H7 (cell line): Measurements from ENCODE around the gene ARL8B. TPM values are rescaled to one million over a fixed set of nuclear protein-coding genes. Genes with fewer than 3 reads are reported as not detected.
"Not testable (repeated sequence)": the region's sequence is repeated elsewhere in the genome, so short reads cannot be mapped to it uniquely, and the experiment has no call there.

Source experiments
- DNase-seq: peaks from one replicate; pipeline ENCODE4 v3.0.0; 2012
- H3K27me3 ChIP-seq: 2 replicates; pipeline ENCODE4 v1.6.0; 2011; ENCODE audit warnings: mild to moderate bottlenecking, low read length; ENCODE audit not compliant: control insufficient read depth, insufficient read depth
- H3K36me3 ChIP-seq: replicated peaks from 2 replicates; pipeline ENCODE4 v1.5.1; 2011; ENCODE audit warnings: low read length; ENCODE audit not compliant: control insufficient read depth, insufficient read depth
- H3K4me3 ChIP-seq: 2 replicates; pipeline ENCODE4 v1.5.1; 2011; ENCODE audit warnings: low read depth, mild to moderate bottlenecking, control low read depth, low read length, moderate library complexity; ENCODE audit not compliant: insufficient read depth
- total RNA-seq: library from RNA; depleted of rRNA; stranded (reverse); fragments of >200 nt; shearing (Covaris generic); gene quantifications from 2 replicates; pipeline ENCODE4 v1.2.3, GENCODE V29; 2014

ARL8B gene
- total RNA-seq, 1 experiment from 2014 or later, result 30.7 TPM

DNA sequence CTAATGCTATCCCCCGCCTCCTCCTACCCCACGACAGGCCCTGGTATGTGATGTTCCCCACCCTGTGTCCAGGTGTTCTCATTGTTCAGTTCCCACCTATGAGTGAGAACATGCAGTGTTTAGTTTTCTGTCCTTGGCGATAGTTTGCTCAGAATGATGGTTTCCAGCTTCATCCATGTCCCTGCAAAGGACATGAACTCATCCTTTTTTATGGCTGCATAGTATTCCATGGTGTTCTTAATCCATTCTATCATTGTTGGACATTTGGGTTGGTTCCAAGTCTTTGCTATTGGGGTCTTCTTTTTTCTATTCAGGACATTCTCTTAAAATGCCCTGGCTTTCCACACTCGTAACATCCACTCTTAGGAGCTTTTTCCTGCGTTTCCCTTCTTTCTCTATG lies 25.1 kb downstream of the ARL8B start:
- DNase-seq, H3K4me3 ChIP-seq, H3K36me3 ChIP-seq, H3K27me3 ChIP-seq: not testable (repeated sequence)

DNA sequence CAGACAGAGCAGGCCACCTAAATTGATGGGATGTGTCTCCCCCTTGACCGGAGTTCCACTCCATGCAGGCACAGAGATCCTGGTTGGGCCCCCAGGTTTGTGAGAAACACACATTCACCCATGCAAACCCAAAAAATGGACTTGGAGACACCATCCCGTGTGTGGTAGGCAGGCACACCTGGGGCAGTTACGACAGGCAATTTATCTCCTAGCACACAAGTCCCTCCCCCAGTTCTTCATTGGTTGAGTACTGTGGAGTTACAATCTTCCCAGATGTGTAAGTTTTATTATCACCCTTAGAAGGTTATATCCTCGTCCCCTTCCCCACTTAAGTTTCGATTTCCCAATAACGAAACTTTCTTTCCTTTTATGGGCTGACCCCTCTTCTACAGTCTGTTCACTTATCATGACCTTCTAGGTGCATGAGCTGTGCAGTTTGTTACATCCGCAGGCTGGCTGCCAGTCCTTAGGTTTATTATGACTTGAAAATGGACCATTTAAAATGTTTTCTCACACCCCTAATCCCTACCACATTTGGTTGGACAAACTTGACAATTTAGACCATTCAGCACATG lies 27.3 kb downstream of the ARL8B start:
- no peaks in the 10 kb centered on the region for H3K36me3 ChIP-seq
- H3K27me3 ChIP-seq, result no peaks in the 10 kb centered on the region
- no peak for DNase-seq
- H3K4me3 ChIP-seq, result no peak overlapping the region

DNA sequence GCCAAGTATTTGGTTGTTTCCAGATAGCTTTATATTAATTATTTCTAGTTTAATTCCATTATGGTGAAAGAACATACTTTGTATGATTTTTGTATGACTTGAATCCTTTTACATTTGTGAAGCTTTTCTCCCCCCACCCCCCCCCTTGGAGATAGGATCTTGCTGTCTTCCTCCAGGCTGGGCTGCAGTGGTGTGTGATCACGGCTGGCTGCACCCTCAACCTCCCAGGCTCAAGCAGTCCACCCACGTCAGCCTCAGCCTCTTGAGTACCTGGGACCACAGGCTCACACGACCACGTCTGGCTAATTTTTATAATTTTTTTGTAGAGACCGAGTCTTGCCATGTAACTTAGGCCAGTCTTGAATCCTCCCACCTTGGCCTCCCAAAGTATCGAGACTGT lies 29.5 kb downstream of the ARL8B start:
- Histone ChIP-seq H3K27me3 (no peaks in the 10 kb centered on the region), H3K4me3 (no peak overlapping the region), H3K36me3 (no peaks in the 10 kb centered on the region)
- no peak for DNase-seq

DNA sequence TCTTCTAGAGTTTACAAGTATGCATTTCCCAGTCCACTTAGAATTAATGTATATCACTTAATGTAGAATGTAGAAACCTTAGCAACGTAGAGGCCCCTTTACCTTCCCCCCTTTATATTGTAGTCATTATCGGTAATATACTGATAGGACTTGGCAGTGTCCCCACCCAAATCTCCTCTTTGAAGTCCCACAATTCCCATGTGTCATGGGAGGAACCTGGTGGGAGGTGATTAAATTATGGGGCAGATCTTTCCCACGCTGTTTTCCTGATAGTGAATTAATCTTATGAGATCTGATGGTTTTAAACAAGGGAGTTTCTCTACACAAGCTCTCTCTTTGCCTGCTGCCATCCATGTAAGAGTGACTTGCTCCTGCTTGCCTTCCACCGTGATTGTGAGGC lies 31.0 kb downstream of the ARL8B start:
- Histone ChIP-seq H3K27me3 (no peaks in the 10 kb centered on the region), H3K4me3 (no peak overlapping the region), H3K36me3 (no peaks in the 10 kb centered on the region)
- no peak for DNase-seq

DNA sequence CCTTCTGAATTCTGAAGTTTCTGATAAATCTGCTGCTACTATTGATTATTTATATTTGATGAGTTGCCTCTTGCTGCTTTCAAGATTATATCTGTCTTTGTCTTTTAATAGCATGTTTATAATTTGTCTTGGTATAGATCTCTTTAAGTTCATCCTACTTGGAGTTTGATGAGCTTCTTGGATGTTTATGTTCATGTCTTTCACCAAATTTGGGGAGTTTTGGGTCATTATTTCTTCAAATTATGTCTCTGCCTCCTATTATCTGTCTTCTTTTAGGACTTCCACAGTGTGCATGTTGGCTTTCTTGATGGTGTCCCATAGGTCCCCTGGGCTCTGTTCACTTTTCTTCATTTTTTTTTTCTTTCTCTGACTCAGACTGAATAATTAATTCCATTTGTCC lies 33.1 kb downstream of the ARL8B start:
- Histone ChIP-seq H3K27me3 (no peaks in the 10 kb centered on the region), H3K4me3 (no peak overlapping the region), H3K36me3 (no peaks in the 10 kb centered on the region)
- DNase-seq, result no peak

DNA sequence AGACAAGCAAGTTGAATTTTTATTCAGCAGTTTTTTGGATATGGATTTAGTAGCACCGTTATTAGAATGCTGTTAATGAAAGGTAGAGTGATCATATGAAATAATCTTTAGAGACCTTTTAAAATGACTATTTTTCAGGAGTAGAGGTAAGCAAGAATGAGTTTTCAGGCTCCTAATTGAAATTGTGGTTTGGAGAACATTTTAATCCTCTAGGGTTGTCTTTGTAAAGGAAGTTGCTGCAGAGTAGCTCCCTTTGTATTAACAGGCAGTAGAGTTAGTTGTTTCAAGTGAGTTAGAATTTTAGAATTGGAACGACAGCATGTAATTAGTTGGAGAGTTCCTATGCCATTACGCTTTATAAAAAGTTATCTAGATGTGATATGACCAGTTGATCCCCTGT lies 38.2 kb downstream of the ARL8B start:
- DNase-seq, result no peak
- H3K36me3 ChIP-seq, result no peaks in the 10 kb centered on the region
- no peak overlapping the region for H3K4me3 ChIP-seq
- H3K27me3 ChIP-seq, result no peaks in the 10 kb centered on the region

DNA sequence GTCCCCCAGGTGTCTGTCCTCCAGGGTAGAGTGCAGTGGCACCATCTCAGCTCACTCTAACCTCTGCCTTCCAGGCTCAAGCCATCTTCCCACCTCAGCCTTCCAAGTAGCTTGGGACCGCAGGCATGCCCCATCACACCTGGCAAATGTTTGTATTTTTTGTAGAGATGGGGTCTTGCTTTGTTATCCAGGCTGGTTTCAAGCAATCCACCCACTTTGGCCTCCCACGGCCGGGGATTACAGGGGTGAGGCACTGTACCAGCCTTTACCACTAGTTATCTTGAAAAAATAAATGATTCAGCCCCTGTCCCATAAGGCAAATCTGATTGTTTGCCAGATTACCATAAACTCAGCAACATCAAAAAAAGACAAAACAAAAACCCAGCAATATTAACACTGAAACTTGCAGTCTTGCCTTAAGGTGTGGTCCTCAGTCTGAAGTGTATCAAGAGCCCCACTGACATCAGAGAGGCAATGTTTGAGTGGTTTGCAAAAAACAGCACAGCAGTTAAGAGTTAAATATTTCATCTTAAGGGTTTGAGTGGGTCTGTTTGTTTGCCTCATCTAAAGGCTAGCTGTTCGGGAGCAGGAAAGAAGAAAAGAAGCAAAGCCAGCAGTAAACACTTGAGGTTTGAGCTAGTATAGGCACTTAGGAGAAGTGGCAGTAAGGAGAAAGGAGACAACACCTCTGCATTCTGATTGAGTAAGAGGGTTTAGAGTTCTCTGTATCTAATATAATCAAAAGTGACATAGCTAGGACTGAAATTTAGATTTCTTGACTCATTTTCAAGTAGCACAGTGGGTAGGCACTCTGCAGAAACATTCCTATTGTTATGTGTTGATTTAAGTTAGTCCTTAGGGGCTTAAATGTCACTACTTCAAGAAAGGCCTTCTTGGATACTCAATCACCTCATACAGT lies 39.1 kb downstream of the ARL8B start:
- Histone ChIP-seq H3K36me3 (no peaks in the 10 kb centered on the region), H3K4me3 (no peak overlapping the region), H3K27me3 (no peaks in the 10 kb centered on the region)
- no peak for DNase-seq

DNA sequence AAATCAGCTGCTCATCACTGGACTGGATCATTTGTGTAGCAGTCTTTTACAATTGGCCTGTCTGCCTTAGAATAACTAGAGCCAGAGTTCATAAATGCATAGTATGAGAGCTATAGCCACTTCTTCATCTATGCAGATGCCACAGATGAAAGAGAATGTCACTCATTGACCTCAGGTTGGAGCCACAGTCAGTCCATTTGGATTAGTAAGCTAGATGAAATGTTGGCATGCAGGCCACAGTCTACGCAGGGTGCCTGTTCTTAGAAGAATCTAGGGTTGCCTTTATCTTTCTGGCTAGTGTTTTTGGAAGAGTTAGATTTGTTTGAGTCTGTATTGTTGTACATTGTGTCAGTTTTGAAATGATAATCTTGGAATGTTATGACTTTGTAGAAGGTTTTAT lies 40.0 kb downstream of the ARL8B start:
- no peak for DNase-seq
- no peaks in the 10 kb centered on the region for H3K27me3 ChIP-seq
- no peak overlapping the region for H3K4me3 ChIP-seq
- H3K36me3 ChIP-seq, result no peaks in the 10 kb centered on the region

DNA sequence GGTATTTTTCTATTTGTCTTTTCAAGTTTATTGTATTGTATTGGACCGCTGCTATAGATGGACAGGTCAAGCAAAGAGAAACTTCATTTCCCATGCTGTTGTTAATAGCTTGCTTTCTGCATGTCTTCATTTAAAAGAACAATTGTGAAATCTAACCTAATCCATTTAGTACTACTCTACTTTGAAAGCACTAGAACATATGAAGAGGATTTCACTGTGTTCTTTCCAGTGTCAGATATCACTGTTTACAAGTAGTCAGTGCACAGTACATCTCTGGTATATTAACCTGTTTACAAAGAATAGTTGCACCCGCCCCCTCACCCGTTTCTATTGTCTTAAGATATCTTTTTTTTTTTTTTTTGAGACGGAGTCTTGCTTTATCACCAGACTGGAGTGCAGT lies 43.6 kb downstream of the ARL8B start:
- no peak for DNase-seq
- H3K36me3 ChIP-seq, result no peaks in the 10 kb centered on the region; the same call in 1 of the 2 replicates
- H3K27me3 ChIP-seq, result no peaks in the 10 kb centered on the region
- H3K4me3 ChIP-seq, result no peak overlapping the region

DNA sequence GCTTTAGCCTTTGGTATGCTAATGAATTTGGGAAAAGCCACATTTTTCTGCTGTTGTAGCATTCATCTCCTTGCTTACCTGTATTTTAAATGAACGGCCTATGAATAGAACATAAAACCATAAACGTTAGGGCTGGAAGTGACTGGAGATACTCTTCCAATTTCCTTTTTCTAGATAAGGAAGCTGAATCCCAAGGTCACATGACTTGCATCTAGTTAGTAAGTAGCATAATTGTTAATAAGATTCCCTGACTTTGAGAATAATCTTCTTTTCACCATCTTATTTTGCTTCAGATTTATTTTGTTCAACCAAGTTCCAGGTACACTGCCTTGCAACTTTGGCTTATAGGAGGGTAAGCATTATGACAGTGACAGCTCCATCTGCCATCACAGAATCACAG lies 44.8 kb downstream of the ARL8B start:
- DNase-seq, result no peak
- Histone ChIP-seq H3K27me3 (no peaks in the 10 kb centered on the region), H3K4me3 (no peak overlapping the region), H3K36me3 (no peaks in the 10 kb centered on the region; the same call in 1 of the 2 replicates)

DNA sequence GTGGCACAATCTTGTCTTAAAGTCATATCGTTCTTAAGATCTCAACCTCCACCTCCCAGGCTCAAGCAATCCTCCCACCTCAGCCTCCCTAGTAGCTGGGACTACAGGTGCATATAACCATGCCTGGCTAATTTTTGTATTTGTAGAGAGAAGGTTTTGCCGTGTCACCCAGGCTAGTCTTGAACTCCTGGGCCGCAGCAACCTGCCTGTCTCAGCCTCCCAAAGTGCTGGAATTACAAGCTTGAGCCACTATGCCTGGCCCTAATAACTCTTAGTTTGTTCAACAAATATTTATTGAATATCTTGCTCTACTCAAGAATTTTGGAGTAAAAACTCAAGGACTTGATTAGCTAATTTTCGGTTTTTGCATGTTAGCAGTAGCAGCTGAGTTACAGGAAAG lies 46.0 kb downstream of the ARL8B start:
- H3K36me3 ChIP-seq, result no peaks in the 10 kb centered on the region; the same call in none of the 2 replicates
- no peak for DNase-seq
- no peaks in the 10 kb centered on the region for H3K27me3 ChIP-seq
- H3K4me3 ChIP-seq, result no peak overlapping the region

DNA sequence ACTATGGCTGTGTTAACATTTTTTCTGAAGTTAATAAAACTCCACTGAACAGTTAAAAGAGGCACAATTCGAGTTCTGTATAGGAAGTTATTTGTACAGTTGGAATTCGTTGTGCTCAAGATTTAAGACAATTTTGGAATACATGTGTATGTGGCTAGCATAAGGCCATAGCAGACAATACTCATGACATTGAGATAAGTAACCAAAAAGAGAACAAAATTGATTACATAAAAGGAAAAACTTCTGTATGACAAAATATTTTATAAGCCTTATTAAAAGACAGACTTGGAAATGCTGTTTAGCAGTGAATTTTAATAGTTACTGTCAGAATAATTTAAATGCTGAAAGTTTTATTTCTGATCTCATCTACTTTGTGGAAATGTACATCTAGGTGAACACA lies 47.7 kb downstream of the ARL8B start:
- Histone ChIP-seq H3K4me3 (no peak overlapping the region), H3K36me3 (no peaks in the 10 kb centered on the region; the same call in none of the 2 replicates), H3K27me3 (no peaks in the 10 kb centered on the region)
- no peak for DNase-seq

DNA sequence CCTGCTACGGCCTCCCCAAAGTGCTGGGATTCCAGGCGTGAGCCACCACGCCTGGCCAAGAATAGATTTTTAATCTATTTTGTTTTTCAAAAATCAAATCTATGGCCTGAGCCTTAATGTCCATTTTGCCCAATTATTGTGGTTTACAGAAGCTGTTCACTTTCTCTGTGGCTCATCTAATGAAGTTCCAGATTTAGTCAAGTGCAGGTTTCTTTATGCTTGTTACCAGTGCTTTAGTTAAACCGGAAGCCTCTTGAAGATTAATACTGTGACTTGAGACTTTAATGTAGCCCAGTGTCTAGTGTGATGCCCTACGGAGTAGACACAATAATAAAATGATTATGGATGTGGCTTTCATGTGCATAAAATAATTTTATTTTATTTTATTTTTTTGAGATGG lies 48.9 kb downstream of the ARL8B start:
- Histone ChIP-seq H3K36me3 (peaks cover 1% of the 10 kb centered on the region), H3K4me3 (no peak overlapping the region), H3K27me3 (no peaks in the 10 kb centered on the region)
- no peak for DNase-seq

DNA sequence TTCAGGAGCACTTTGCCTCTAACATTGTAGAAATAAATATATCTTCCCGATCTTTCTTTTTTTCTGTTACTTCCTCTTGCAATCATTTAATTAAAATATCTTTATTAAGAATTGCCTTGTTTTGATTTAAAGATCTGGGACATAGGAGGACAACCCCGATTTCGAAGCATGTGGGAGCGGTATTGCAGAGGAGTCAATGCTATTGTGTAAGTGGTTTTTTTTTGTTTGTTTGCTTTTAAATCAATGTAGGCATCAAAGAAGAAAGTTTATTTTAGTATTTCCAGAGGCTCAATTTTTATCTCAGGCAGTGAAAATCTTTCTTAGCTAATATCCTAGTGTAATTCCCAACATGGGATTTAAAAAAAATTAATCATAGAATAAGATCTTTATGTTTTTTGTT lies 49.9 kb downstream of the ARL8B start:
- H3K4me3 ChIP-seq, result no peak overlapping the region
- H3K36me3 ChIP-seq, result peaks cover 1% of the 10 kb centered on the region
- H3K27me3 ChIP-seq, result no peaks in the 10 kb centered on the region
- no peak for DNase-seq

DNA sequence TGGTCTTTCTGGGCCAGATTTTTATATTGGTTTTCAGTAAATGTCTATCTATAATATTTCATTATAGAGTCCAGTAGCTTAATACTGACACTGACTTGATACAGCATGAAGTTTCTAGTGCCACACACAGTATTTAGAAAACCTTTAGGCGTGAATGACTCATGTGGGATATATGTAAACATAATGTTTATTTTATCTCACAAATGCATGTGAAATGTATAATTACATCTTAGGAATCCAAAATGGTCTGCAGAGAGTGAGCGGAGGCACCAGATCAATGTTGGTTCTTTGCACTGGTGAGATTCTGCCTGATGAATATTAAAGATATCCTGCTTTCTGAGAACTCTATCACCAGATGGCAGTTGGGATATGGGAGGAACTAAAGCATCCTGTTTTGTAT lies 56.9 kb downstream of the ARL8B start:
- H3K4me3 ChIP-seq, H3K36me3 ChIP-seq, DNase-seq, H3K27me3 ChIP-seq: not testable (repeated sequence)
